ENCODE measurements around the gene TSGA10. TPM values are rescaled to one million over a fixed set of nuclear protein-coding genes. Genes with fewer than 3 reads are reported as not detected.
"Not testable (repeated sequence)": the region's sequence is repeated elsewhere in the genome, so short reads cannot be mapped to it uniquely, and the experiment has no call there.

TSGA10 gene
- total RNA-seq, 1 donor from 2014 or later: 3.7 TPM

GRCh38 chr2:99000708-99001107, 154.0 kb downstream of the TSGA10 start:
- Histone ChIP-seq H3K36me3 (no peaks in the 10 kb centered on the region), H3K27ac (no peak overlapping the region), H3K4me1 (no peaks in the 10 kb centered on the region), H3K9me3 (no peaks in the 10 kb centered on the region), H3K4me3 (no peak overlapping the region), H3K27me3 (no peaks in the 10 kb centered on the region)
- intact Hi-C loops (cut with DNase I): no loop called here
- DNase-seq (ENCODE audit: extremely low spot score in 2 of 2): no peak
- TF ChIP-seq, protein P1, sequence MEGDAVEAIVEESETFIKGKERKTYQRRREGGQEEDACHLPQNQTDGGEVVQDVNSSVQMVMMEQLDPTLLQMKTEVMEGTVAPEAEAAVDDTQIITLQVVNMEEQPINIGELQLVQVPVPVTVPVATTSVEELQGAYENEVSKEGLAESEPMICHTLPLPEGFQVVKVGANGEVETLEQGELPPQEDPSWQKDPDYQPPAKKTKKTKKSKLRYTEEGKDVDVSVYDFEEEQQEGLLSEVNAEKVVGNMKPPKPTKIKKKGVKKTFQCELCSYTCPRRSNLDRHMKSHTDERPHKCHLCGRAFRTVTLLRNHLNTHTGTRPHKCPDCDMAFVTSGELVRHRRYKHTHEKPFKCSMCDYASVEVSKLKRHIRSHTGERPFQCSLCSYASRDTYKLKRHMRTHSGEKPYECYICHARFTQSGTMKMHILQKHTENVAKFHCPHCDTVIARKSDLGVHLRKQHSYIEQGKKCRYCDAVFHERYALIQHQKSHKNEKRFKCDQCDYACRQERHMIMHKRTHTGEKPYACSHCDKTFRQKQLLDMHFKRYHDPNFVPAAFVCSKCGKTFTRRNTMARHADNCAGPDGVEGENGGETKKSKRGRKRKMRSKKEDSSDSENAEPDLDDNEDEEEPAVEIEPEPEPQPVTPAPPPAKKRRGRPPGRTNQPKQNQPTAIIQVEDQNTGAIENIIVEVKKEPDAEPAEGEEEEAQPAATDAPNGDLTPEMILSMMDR (IDR thresholded peaks at IDR 0.05): no peak
- TF ChIP-seq POLR2A (IDR thresholded peaks at IDR 0.05) (no peak), POLR2AphosphoS5 (IDR thresholded peaks at IDR 0.05; ENCODE audit: insufficient read depth in 1 of 2, low read depth in 1 of 2) (no peak)

- H3K27ac ChIP-seq; H3K27me3 ChIP-seq; H3K4me1 ChIP-seq; H3K9me3 ChIP-seq; DNase-seq (ENCODE audit: extremely low spot score in 2 of 2); intact Hi-C loops (cut with DNase I); H3K36me3 ChIP-seq; H3K4me3 ChIP-seq: not testable (repeated sequence)
Observed at GRCh38 chr2:98988695-98989094, 166.0 kb downstream of the TSGA10 start.

DNA sequence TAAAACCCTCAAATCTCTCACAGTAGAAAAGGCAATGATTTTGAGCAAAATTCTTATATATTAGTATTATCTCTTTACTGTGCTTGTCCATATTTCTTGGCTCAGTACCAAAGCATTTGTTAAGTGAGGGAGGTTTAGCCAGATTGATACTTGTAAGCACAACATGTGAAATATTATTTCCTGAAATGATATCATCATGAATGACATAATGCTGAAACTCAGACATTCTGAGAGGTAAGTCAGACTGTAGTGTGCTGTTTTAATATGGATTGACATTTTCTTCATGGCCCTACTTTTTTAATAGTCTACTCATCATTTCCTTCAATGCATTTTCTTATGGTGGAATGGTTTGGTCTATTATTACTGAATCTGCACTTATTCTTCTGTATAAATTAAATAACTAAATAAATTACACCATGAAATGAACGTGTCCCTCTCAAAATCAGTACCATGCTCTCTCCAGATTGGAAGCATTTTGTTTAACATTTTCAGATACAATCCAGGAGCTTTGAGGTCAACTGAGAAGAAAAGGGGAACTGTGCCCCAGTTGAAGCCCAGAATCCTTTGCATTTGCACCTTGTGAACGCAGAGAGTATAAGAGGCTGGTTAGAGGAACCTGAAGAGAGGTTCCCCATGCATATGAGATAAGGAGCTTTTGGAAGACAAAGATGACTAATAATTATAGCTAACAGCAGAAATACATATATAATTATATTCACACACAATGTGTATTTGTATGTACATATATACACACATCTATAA, 168.7 kb downstream of the TSGA10 start:
- TF ChIP-seq POLR2AphosphoS5 (IDR thresholded peaks at IDR 0.05; ENCODE audit: insufficient read depth in 1 of 2, low read depth in 1 of 2) (no peak), POLR2A (IDR thresholded peaks at IDR 0.05) (no peak)
- TF ChIP-seq, protein P1 (IDR thresholded peaks at IDR 0.05): no peak
- intact Hi-C loops (cut with DNase I): no loop called here
- H3K4me3 ChIP-seq: no peak overlapping the region
- H3K27me3 ChIP-seq: no peaks in the 10 kb centered on the region
- H3K9me3 ChIP-seq: no peaks in the 10 kb centered on the region
- DNase-seq (ENCODE audit: extremely low spot score in 2 of 2): no peak
- H3K4me1 ChIP-seq: no peaks in the 10 kb centered on the region
- no peaks in the 10 kb centered on the region for H3K36me3 ChIP-seq
- H3K27ac ChIP-seq: no peak overlapping the region

- H3K36me3 ChIP-seq: no peaks in the 10 kb centered on the region
- no peak overlapping the region for H3K4me3 ChIP-seq
- no peaks in the 10 kb centered on the region for H3K9me3 ChIP-seq
- no peaks in the 10 kb centered on the region for H3K4me1 ChIP-seq
- intact Hi-C loops (cut with DNase I): no loop called here
- H3K27ac ChIP-seq: no peak overlapping the region
- no peaks in the 10 kb centered on the region for H3K27me3 ChIP-seq
- TF ChIP-seq POLR2A (IDR thresholded peaks at IDR 0.05): no peak
- no peak for TF ChIP-seq POLR2AphosphoS5 (IDR thresholded peaks at IDR 0.05; ENCODE audit: insufficient read depth in 1 of 2, low read depth in 1 of 2)
- TF ChIP-seq, protein P1 (IDR thresholded peaks at IDR 0.05): no peak
- no peak for DNase-seq (ENCODE audit: extremely low spot score in 2 of 2)
Observed at GRCh38 chr2:98975611-98976010, 179.1 kb downstream of the TSGA10 start.

- Histone ChIP-seq H3K4me1 (no peaks in the 10 kb centered on the region), H3K9me3 (peaks cover 4% of the 10 kb centered on the region), H3K27me3 (no peaks in the 10 kb centered on the region), H3K27ac (no peak overlapping the region), H3K4me3 (no peak overlapping the region), H3K36me3 (no peaks in the 10 kb centered on the region)
- intact Hi-C loops (cut with DNase I): no loop called here
- DNase-seq (ENCODE audit: extremely low spot score in 2 of 2): no peak
- TF ChIP-seq POLR2A (IDR thresholded peaks at IDR 0.05): no peak
- TF ChIP-seq, protein P1 (IDR thresholded peaks at IDR 0.05): no peak
- TF ChIP-seq POLR2AphosphoS5 (IDR thresholded peaks at IDR 0.05; ENCODE audit: insufficient read depth in 1 of 2, low read depth in 1 of 2): no peak
Observed at GRCh38 chr2:98972582-98973167, 182.1 kb downstream of the TSGA10 start.

Data from vagina (tissue), 2 donors.